MCF 10A (cell line): ENCODE measurements around the gene MYH15. TPM values are rescaled to one million over a fixed set of nuclear protein-coding genes. Genes with fewer than 3 reads are reported as not detected.

ENCODE experiments used
- BruUV-seq: library from RNA; stranded (reverse); fragments of 400-500 nt; replicated peaks from 2 replicates; lab custom pipeline; 2021; lab: Mats Ljungman, UMichigan
- CTCF ChIA-PET: fragments of 300-600 bp; sonication (Branson Sonifier 250); formaldehyde crosslinking; extraction: SDS; loops from one replicate; lab custom pipeline; 2021; ENCODE audit warnings: antibody characterized with exemption, inconsistent platforms; lab: Yijun Ruan, JAX
- POLR2A ChIA-PET: fragments of 300-600, 350-650 bp; sonication (Branson Sonifier 250); formaldehyde crosslinking; extraction: SDS; loops from one replicate; lab custom pipeline; 2020; ENCODE audit warnings: antibody characterized with exemption, inconsistent platforms; lab: Yijun Ruan, JAX
- DNase-seq: peaks from one replicate; pipeline ENCODE4 v3.0.0-alpha.2; 2018; ENCODE audit not compliant: unreplicated experiment
- H3K27ac Mint-ChIP-seq: one replicate; pipeline ENCODE4 v1.8.0; 2022; ENCODE audit warnings: mild to moderate bottlenecking, low read depth, mixed read lengths; ENCODE audit not compliant: unreplicated experiment
- H3K27me3 Mint-ChIP-seq: one replicate; pipeline ENCODE4 v1.8.0; 2022; ENCODE audit warnings: mixed read lengths; ENCODE audit not compliant: insufficient read depth, unreplicated experiment
- H3K36me3 Mint-ChIP-seq: one replicate; pipeline ENCODE4 v1.8.0; 2022; ENCODE audit warnings: mild to moderate bottlenecking, moderate library complexity, mixed read lengths; ENCODE audit not compliant: insufficient read depth, unreplicated experiment
- H3K4me1 Mint-ChIP-seq: one replicate; pipeline ENCODE4 v1.8.0; 2022; ENCODE audit warnings: mixed read lengths; ENCODE audit not compliant: insufficient read depth, unreplicated experiment
- H3K4me3 Mint-ChIP-seq: one replicate; pipeline ENCODE4 v1.8.0; 2022; ENCODE audit warnings: mild to moderate bottlenecking, moderate library complexity, mixed read lengths; ENCODE audit not compliant: unreplicated experiment
- H3K9me3 Mint-ChIP-seq: one replicate; pipeline ENCODE4 v1.8.0; 2022; ENCODE audit warnings: mixed read lengths; ENCODE audit not compliant: unreplicated experiment
- CTCF ChIP-seq: fragments of 200-600 bp; IDR thresholded peaks from one replicate; pipeline ENCODE4 v1.8.0; 2022; ENCODE audit warnings: antibody characterized with exemption, mild to moderate bottlenecking; ENCODE audit not compliant: unreplicated experiment
- intact Hi-C: fragments of 100-400 bp; cut with micrococcal nuclease; formaldehyde crosslinking; loops from 2 replicates; pipeline ENCODE4 v1.14.1; 2022
- total RNA-seq: library from RNA; stranded (reverse); gene quantifications from 2 replicates; pipeline ENCODE4 v1.2.3, GENCODE V29; 2022

Gene MYH15
- total RNA-seq, 1 experiment from 2014 or later: 0.19 TPM

GRCh38 chr3:108394563-108394962 lies 115.8 kb downstream of the MYH15 start:
- Mint-ChIP-seq H3K27me3 (no peaks in the 10 kb centered on the region), H3K9me3 (no peaks in the 10 kb centered on the region), H3K4me1 (peaks cover 12% of the 10 kb centered on the region), H3K36me3 (no peaks in the 10 kb centered on the region), H3K27ac (no peak overlapping the region), H3K4me3 (no peak overlapping the region)
- BruUV-seq: no TSS peak
- ChIA-PET POLR2A (no interaction called here), CTCF (no interaction called here)
- TF ChIP-seq CTCF: no peak
- DNase-seq: no peak
- intact Hi-C loops: no loop called here

- DNase-seq: no peak
- H3K27me3 Mint-ChIP-seq: no peaks in the 10 kb centered on the region
- CTCF ChIA-PET: interaction anchor here (0.7 to 2.4 kb wide), 2 partner anchors 11 to 613 kb away, joined by 3 to 13 read pairs; no protein-coding TSS in a partner anchor
- no peaks in the 10 kb centered on the region for H3K9me3 Mint-ChIP-seq
- no peaks in the 10 kb centered on the region for H3K36me3 Mint-ChIP-seq
- intact Hi-C loops: no loop called here
- POLR2A ChIA-PET: interaction anchor here (0.6 kb wide), 1 partner anchor 205 kb away, joined by 5 read pairs; no protein-coding TSS in a partner anchor
- H3K4me1 Mint-ChIP-seq: peaks cover 12% of the 10 kb centered on the region
- no peak for TF ChIP-seq CTCF
- H3K27ac Mint-ChIP-seq: no peak overlapping the region
- H3K4me3 Mint-ChIP-seq: no peak overlapping the region
- no TSS peak for BruUV-seq
Measured at GRCh38 chr3:108394016-108394415, 116.4 kb downstream of the MYH15 start.

GRCh38 chr3:108393128-108393900 lies 117.1 kb downstream of the MYH15 start:
- ChIA-PET POLR2A (interaction anchor here (0.6 to 1.4 kb wide), 3 partner anchors 171 to 303 kb away, joined by 4 to 5 read pairs (median 4); partner anchors contain the start of gene IFT57), CTCF (interaction anchor here (0.7 to 2.4 kb wide), 4 partner anchors 12 to 612 kb away, joined by 3 to 13 read pairs (median 4); no protein-coding TSS in a partner anchor)
- no peak overlapping the region for H3K4me3 Mint-ChIP-seq
- H3K27me3 Mint-ChIP-seq: no peaks in the 10 kb centered on the region
- no peak overlapping the region for H3K27ac Mint-ChIP-seq
- H3K9me3 Mint-ChIP-seq: no peaks in the 10 kb centered on the region
- peaks cover 12% of the 10 kb centered on the region for H3K4me1 Mint-ChIP-seq
- no peaks in the 10 kb centered on the region for H3K36me3 Mint-ChIP-seq
- no peak for DNase-seq
- BruUV-seq: no TSS peak
- intact Hi-C loops: no loop called here
- TF ChIP-seq CTCF: no peak

GRCh38 chr3:108391917-108392593 lies 118.3 kb downstream of the MYH15 start:
- DNase-seq: peak; percentile 75
- no peak overlapping the region for H3K4me3 Mint-ChIP-seq
- CTCF ChIA-PET: interaction anchor here (1.6 to 2.4 kb wide), 2 partner anchors 13 to 15 kb away, joined by 3 to 13 read pairs; no protein-coding TSS in a partner anchor
- no TSS peak for BruUV-seq
- POLR2A ChIA-PET: interaction anchor here (1.3 to 1.4 kb wide), 2 partner anchors 169 to 302 kb away, joined by 4 read pairs; partner anchors contain the start of gene IFT57
- H3K36me3 Mint-ChIP-seq: no peaks in the 10 kb centered on the region
- peaks cover 12% of the 10 kb centered on the region for H3K4me1 Mint-ChIP-seq
- TF ChIP-seq CTCF: no peak
- intact Hi-C loops: no loop called here
- H3K27me3 Mint-ChIP-seq: no peaks in the 10 kb centered on the region
- H3K27ac Mint-ChIP-seq: peak overlapping the region; percentile 63
- no peaks in the 10 kb centered on the region for H3K9me3 Mint-ChIP-seq
